Cortex of kidney (tissue), 1 donor: ENCODE measurements around the gene KCNJ12.
"Not testable (repeated sequence)": the region's sequence is repeated elsewhere in the genome, so short reads cannot be mapped to it uniquely, and the experiment has no call there.

Experiments
- DNase-seq: peaks from one replicate; lab custom pipeline; 2025; lab: John Stamatoyannopoulos, UW

Gene KCNJ12

DNA sequence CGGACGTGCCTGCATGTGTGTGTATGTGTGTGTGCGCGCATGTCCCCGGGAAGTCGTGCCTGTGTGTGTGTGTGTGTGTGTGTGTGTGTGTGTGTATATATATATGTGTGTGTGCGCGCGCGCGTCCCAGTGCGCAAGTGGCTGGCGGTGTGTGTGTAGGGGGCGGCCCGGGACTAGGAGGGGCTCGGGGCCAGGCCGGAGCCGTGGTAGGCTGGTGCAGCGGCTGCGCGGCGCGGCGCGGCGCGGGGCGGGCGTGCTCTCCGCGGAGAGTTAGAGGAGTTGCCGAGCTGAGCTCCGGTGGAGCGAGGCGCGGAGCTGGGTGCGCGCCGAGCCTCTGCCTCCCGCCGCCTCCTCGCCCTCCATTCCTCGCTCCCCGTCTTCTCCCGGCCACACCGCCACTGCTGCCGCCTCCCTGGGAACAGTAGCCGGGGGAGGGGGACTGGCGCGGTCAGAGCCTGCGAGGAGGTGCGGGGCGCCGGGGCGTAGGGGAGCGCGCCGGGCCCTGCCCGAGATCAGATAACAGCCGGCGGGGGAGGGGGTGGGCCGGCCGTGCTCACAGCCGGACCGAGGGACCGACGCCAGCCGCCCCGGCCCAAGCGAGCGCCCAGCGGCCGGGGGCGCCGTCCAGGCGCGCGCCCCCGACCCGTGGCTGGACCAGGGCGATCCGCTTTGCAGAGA is at the start of gene KCNJ12:
Gene KCNJ12, plus strand, starts transcription at position 277 of the 678 bp plus-strand sequence. CDS start 38,986 bp downstream, outside the sequence.
- no peak for DNase-seq

DNA sequence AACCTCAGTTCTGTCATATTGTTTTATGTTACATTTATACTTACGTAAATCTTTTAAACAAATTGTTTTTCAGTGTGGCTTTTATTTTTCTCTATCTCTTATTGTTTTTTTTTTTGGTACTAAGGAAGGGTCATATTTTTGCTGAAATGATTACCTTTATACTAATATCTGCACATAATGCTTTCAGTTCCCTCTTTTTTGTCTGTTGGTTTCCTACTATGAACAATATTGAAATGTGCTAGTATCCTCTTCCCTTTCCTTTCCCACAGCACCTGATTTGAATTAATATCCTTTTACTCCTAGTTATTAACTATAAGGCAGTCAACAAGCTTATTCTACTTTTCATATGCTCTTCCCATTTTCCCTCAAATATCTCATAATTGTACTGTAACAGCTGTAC is 48.2 kb upstream of the KCNJ12 start:
- not testable (repeated sequence) for DNase-seq

DNA sequence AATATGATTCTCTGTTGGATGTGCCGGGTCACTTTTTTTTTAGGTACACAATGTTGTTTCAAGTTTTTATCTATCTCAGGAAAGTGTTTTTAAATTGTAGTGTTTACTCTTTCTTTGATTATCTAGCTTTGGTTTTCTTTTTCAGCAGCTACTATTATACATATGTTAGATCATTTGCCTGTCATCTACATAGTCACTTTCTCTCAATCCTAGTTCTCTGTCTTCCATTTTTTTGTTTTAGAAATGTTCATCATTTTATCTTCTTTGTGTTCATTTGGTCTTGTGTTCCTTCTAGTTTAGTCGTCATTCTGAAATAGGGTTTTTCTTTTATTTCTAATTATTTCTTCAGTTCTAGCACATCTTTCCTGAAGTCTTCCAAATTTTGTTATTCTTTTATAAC is 47.4 kb upstream of the KCNJ12 start:
- DNase-seq = not testable (repeated sequence)

DNA sequence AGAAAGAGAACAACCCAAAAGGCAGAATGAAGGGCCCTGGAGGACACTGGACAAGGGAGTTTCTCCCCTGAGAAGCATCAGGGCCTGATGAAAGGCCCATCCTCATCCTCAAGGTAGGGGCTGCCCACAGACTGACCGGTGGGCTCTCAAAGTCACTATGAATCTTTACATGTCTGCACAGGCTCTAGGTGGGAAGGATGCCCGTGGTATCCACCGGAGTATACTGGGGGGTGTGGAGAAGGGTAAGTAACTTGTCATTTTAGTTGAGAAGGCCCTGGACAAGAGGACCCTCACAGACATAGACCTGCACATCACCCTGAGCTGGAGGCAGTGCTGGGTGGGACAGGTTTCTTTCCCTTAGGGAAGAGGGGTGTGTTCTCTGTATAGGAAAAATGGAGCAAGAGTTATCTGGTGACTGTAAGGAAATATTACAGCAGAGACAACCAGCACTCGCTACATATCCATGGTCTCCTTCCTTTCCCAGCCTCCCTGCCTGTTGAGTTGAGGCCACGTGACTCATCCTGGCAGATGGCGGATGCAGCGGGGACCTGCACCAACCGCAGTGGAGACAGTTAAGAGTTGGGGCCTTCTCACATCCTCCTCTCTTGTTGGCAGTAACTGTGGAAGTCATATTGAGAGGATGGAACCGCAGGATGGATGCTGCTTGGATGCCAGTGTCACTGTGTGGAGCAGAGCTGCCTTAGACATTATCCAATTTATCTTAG is 45.6 kb upstream of the KCNJ12 start:
- DNase-seq = no peak

DNA sequence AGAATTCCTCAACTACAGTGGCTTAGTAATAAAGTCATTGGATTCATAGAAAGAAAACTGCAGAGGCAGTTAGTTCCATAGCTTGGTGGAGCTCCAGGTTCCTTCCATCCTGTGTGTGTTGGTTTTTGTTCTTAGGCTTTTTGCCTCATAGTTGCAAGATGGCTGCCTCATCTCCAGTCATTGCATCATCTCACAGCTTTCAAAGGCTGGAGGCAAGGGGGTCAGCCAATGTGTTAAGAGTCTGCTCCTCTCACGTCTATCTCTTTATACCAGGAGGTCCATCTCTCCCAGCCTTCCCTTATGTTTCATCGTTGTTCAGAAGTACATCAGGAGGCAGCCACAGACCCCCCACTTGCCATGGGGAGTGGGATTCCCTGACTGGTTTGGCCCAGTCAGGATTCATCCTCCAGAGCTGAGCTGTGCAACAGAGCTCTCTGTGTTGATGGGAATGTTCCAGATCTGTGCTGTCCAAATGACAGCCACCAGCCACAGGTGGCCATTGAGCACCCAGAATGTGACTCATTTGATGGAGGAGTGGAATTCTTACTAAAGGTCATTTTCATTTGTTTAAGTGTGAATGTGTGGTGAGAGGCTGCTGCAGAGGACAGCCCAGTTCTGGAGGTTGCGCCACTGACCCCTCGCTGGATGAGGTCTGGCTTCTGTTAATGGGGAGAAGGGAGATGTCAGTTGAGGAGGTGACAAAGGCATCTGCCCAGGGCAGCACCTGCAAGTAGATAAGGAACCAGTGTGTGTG is 39.4 kb upstream of the KCNJ12 start:
- DNase-seq = not testable (repeated sequence)

DNA sequence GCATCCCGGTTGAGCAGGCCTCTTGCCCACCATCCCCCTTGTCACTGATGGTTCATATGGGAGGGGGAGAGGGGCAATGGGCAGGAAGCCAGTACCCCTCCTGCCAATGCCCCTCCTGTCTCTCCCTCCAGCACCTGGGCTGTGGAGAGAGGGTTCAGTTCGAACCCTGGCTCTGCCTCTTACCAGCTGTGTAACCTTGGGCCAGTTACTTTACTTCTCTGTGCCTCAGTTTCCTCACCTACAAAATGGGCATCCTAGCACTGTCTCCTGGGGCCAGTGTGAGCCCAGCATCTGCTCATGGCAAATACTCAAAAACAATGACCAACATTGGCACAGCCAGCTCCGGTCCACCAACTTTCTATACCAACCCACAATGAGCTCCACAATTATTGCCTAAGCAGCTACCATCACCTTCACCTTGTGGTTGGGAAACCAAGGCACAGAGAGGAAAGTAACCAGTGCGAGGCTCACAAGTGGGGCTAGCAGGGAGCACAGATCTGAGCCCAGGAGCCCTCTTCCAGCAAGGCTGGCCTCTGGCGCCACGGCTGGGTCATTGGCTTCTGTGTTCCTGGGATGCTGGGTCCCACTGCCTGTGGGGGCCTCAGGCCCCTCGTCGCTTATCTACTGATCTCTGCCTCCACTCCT is 38.1 kb upstream of the KCNJ12 start:
- DNase-seq = not testable (repeated sequence)

DNA sequence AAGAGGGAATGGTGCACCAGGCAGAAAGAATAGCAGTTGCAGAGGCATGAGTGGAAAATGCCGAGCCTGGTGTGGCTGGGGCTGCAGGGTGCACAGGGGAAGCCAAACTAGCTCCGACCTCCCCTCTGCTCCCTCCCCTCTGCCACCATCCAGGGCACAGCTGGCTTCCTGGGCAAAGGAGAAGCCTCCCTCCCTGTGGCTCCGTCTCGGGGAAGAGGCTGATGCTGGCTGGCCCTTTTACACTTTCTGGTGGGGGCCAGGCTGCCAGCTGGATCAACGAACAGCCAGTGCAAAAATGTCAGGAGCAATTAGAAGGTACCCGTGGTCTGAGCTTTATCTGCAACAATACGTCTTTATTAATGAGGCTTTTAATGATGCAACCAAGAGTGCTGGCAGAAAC is 37.1 kb upstream of the KCNJ12 start:
- DNase-seq = no peak

DNA sequence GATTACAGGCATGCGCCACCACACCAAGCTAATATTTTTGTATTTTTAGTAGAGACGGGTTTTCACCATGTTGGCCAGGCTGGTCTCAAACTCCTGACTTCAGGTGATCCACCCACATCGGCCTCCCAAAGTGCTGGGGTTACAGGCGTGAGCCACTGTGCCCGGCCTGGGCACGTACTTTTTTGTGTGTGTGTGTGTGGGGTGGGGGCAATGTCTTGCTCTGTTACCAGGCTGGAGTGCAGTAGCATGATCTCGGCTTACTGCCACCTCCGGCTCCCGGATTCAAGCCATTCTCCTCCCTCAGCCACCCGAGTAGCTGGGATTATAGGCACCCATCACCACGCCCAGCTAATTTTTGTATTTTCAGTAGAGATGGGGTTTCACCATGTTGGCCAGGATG is 36.6 kb upstream of the KCNJ12 start:
- not testable (repeated sequence) for DNase-seq

DNA sequence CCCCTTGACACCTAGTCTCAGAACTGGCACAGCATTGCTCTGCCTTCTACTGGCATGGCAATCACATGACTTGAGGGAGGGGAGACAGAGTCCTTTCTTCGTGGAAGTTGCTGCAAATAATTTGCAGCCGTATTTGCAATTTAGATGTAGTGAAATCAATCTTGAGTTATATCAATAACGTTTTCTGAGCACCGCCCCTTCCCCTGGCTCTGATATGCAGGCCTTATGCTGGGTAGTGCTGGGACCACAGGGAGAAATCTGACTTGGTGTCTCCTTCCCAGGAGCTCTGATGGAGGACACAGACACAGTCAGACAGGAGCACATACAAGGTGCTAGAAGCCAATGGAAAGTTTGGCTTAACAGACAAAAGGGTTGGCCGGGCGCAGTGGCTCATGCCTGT is 35.8 kb upstream of the KCNJ12 start:
- DNase-seq = not testable (repeated sequence)

DNA sequence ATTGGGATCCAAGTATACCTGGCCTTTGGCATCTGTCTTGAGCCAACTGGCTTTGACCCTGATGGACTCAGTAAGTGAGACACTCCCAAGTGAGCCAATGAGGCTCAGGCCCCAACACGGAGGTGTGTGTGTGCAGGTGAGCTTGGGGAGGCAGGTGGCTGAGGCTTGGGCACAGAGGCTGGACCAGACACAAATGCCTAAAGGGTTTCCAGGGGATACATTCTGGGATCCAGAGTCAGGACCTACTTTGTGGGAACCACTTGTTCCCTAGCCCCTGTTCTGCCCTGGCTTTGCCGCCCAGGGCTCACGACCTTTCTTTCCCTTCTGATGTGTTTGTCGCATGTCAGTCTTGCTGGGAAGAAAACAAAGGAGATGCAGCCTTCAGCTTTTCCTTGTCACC is 34.9 kb upstream of the KCNJ12 start:
- DNase-seq = not testable (repeated sequence)

DNA sequence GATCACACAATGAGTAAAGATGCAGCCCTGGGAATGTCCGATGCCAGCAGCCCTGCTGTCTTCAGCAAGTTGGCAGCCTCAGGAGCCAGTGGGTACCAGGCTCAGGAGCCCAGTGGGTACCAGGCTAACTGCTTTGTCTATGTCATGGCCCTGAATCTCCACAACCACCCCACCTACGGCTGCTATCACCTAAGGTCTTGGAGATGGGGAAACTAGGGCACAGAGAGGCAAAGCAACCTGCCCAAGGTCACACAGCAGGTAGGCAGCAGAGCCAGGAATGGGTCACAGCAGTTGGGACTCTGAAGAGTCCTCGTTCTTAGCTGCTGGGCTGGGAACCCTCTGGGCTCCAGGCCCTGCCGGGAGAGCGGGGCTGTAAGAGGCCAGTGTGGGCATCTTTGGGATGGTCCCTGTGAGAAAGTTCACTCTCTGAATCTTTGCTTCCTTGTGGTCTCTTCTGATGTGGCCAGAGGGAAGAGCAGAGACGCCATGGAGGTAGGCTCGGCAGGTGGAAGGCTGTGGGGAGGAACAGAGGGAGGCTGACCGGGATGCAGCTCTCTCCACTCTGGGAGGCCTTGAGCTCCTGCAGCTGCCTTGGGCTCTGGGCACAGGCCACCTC is 34.1 kb upstream of the KCNJ12 start:
- not testable (repeated sequence) for DNase-seq

DNA sequence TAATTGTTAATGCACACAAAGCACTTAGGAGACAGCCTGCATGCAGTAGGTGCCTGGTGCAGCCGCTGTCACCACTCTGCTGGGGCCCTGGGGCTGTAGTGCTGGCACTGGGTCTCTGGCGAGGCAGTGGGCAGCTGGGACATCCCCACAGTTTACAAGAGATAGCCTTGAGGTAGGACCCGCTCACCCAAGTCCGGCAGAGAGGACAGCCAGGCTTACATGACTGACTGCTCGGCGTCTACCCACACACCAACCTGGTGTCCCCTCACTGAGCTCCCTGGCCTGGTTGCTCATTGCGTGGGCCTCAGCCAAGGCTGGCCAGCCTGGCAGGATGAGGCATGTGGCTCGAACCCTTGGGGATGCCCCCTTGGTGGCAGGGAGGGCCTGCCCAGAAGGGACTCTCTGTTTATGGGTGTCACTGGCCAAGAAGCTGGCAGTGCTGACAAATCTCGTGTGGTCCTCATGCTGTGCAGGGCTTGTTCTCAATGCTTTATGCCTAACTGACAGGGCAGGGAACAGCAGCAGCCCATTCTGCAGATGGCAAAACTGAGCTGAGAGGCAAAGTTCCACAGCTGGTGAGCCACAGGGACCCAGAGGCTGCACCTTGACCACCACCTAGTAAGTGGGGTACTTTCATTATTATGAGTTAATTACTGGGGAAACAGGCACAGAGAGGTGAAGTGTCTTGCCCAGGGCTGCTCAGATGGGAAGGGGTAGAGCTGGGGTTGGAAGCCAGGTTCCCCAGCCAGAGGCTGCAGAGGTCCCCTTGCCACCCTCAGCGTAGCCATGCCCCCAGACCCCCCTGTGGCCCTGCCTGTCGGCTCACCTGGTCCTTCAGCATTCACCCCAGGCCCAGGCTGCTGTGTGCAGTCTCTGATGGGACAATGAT is 32.9 kb upstream of the KCNJ12 start:
- DNase-seq = not testable (repeated sequence)

DNA sequence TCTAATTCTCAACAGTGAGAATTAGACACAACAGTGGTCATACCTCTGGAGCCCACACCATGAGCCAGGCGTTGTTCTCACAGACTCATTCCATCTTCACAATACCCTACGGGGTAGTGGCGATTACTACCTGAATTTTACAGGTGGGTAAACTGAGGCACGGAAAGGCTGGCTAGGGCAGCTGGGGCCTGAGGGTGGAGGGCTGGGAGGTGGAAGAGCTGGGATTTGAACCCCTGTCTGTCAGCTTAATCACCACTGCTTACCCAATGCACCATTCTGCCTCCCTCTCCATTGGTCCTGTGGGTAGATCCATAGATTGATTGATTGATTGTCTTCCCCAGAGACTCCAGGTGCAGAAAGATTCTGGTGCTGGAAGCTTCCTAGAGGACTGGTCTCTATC is 31.4 kb upstream of the KCNJ12 start:
- not testable (repeated sequence) for DNase-seq

DNA sequence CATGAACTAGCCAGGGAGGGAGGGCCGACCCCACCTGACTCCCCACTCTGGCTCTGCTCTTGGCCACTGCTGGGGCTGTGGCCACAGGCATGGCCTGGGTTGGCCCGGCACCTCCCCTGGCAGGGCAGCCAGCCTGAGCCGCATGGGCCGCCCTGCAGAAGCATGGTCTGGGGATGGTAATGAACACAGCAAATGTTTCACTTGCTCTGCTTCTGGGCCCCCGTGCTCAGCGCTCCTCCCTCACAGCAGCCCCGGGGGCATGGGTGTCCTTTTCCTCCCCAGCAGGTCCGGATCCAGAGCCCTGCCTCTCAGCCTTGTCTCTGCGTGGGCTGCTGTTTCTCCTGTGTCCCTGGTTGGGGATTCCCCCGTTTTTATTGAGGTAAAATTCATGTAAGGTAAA is 30.9 kb upstream of the KCNJ12 start:
- DNase-seq = no peak

DNA sequence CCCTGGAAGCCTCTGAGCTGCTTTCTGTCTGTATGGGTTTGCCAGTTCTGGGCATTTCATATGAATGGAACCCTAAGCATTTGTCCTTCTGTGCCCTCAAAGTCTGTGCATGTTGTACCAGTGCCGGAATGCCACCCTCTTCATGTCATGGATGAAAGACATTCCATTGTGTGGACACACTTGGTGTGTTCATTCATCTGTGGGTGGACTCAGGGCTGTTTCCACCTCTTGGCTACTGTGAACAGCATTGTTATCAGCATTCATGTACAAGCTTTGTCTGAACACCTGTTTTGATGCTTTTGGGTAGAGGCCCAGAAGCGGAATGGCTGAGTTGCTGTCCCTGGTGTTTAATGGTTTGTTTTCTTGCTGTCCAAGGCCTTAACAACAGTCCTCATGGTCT is 30.1 kb upstream of the KCNJ12 start:
- DNase-seq = not testable (repeated sequence)

DNA sequence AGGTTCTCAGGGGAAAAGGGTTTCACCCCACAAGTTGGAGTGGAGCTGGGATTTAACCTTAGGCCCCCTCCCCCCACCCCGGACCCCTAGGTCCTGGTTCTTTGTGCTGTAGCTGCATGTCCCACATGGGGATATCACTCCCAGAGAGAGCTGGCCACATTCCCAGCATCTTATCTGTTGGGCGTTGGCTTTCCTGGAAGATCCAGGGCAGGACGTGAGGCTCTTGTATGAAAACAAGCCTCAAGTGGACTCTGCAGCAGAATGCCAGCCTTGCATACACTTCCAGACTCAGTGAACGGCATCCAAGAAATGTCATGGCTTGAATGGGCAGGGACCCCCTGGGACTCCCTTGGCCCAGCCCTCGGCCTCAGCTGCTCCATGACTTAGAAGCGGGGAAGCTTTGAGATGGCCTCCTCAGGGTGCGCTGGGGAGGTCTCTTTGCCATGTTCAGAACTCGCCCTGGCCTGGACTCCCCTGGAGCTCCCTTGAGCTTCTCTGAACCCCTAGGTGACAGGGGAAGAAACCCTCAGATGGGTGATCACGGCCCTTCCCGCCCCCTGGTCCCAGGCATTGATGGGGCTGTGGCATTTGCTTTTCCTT is 29.4 kb upstream of the KCNJ12 start:
- not testable (repeated sequence) for DNase-seq

DNA sequence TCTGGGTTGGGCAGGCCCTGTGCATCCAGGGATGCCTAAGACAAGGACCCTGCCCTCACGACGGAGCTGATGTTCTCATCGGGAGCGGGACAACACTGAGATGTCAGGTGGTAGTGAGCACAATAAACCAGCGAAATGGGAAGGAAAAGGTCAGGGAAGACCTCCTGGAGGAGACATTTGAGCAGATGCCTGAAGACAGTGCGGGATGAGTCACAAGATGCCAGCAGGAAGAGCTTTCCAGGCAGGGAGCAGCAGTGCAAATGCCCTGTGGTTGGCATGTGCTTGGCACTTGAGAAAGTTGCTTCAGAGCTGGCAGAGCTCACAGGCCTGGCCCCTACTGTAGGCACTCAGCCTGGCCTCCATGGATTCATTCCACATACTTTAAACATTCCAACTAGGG is 28.5 kb upstream of the KCNJ12 start:
- not testable (repeated sequence) for DNase-seq

DNA sequence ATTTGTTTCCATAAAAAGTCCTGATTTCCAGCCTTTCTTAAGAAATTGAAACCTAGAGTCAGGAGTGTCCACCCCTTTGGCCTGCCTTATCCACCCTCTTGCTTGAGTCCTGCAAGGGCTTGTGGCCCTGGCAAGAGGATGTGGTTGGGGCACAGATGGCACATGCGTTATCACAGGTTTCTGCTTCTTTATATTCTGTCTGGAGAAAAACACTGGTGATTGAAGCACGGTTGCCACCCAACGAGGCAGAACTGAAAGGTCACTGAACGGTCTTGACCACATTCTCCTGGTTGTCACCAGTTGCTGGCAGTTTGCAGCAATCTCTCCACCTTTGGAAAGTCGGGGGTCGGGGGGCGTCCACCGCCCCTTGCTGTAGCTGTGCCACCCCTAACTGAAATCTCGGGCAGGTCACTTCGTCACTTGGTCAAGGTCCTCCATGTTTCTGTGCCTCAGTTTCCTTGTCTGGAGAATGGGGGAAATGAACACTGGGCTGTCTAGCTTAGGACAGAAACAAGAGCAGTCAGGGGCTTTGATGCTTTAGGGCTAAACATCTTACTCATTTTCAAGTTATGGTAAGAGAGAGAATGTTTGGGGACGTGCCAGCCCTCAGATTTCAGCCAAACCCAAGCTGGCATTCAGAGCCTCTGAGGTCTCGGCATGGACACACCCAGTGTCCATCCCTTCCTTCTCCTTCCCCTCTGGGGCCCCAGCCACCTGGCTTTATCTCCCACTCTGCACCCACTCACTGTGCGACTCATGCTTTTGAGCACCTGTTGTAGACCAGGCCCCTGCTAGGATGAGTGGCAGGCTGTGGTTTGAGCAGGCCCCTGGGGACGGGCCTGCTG is 27.9 kb upstream of the KCNJ12 start:
- not testable (repeated sequence) for DNase-seq

DNA sequence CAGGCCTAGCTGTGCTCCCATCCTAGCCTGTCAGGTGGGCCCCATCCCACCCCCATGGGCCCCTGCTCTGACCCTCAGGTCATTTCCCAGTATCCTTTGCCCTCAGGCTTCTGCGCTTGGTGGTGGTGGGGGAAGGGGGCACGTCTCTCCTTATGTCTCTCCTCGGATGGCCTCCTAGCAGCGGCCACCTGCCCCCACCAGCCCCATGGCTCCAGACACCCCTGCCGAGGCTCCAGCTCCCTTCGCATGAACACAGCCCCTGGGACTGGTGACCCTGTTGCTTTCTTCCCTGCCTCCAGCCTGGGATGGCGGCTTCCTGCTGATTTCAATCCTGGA is 27.3 kb upstream of the KCNJ12 start:
- not testable (repeated sequence) for DNase-seq
